Activated CD4-positive, alpha-beta T cell treated with anti-CD3 and anti-CD28 coated beads, Interleukin-2, amount 50 U/mL, for 24 hours (primary cell): ENCODE measurements around the gene KIZ.

ENCODE experiments used
- DNase-seq, 2 donors: peaks; one replicate each; pipeline ENCODE4 v3.0.0-alpha.2; 2020; ENCODE audit warnings: low read depth in 1 of 2, low spot score in 1 of 2

Gene KIZ

GRCh38 chr20:21125849-21126580 lies at the start of gene KIZ:
Gene KIZ (plus strand): TSS chr20:21126082. CDS start chr20:21126116, 34 bp downstream.
- DNase-seq: peak; percentile 96 to 98

GRCh38 chr20:21077809-21078345 lies 48.0 kb upstream of the KIZ start:
- no peak for DNase-seq

GRCh38 chr20:21082584-21082983 lies 43.3 kb upstream of the KIZ start:
- DNase-seq: no peak

GRCh38 chr20:21083825-21084325 lies 42.0 kb upstream of the KIZ start:
- DNase-seq: no peak

- DNase-seq: no peak
Observed at GRCh38 chr20:21087862-21088540, 37.9 kb upstream of the KIZ start.

GRCh38 chr20:21089391-21089790 lies 36.5 kb upstream of the KIZ start:
- DNase-seq: no peak

- DNase-seq: no peak
Observed at GRCh38 chr20:21090111-21090618, 35.7 kb upstream of the KIZ start.

- no peak for DNase-seq
Observed at GRCh38 chr20:21090721-21091120, 35.2 kb upstream of the KIZ start.

GRCh38 chr20:21092806-21093205 lies 33.1 kb upstream of the KIZ start:
- DNase-seq: no peak

- DNase-seq: no peak
Observed at GRCh38 chr20:21096321-21097043, 29.4 kb upstream of the KIZ start.

- DNase-seq: peak in 1 of 2 donors; percentile 24
Observed at GRCh38 chr20:21099751-21100577, 25.9 kb upstream of the KIZ start.

GRCh38 chr20:21100578-21101452 lies 25.1 kb upstream of the KIZ start:
- DNase-seq: no peak

- DNase-seq: no peak
Observed at GRCh38 chr20:21101453-21101931, 24.4 kb upstream of the KIZ start.

- DNase-seq: no peak
Observed at GRCh38 chr20:21101932-21102575, 23.8 kb upstream of the KIZ start.

- no peak for DNase-seq
Observed at GRCh38 chr20:21102603-21103311, 23.1 kb upstream of the KIZ start.

- DNase-seq: no peak
Observed at GRCh38 chr20:21103582-21104465, 22.1 kb upstream of the KIZ start.

- DNase-seq: no peak
Observed at GRCh38 chr20:21104466-21104761, 21.5 kb upstream of the KIZ start.
